ENCODE data around the gene ULBP2. TPM values are rescaled to one million over a fixed set of nuclear protein-coding genes. Genes with fewer than 3 reads are reported as not detected.

Gene ULBP2, protein sequence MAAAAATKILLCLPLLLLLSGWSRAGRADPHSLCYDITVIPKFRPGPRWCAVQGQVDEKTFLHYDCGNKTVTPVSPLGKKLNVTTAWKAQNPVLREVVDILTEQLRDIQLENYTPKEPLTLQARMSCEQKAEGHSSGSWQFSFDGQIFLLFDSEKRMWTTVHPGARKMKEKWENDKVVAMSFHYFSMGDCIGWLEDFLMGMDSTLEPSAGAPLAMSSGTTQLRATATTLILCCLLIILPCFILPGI
- total RNA-seq: 0.14 TPM

DNA sequence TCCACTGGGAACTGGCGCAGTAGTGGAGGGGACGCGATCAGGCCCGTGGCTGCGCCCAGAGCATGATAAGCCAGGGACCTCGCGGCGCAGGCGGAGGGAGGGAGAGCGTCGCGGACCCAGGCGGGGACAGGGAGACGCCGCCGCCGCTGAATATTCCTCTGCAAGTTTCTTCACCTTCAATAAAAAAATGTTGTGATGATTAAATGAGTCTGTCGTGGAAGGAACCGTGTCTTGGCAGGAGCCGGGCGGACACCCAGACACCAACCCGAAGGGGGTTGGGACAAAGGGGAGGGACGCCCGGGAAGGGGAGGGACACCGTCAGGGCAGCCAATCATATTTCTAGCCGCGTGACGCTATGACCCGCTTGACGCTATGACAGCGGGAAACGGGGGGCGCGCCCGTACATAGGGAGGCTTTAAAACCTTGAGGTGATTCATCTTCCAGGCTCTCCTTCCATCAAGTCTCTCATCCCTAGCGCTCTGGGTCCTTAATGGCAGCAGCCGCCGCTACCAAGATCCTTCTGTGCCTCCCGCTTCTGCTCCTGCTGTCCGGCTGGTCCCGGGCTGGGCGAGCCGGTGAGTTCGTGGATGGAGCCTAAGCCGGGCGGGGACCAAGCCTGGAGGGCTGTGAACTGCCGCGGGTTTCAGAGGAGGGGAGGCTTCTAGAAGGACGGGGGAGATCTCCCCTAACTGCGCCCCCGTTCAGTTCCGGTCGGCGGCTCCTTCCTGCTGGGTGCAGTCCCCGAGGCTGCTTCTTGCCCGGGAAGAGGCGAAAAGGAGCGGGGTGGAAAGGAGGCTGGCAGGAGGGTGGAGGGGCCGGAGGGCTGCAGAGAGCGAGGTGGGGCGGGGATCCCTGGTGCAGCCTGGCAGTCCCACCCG, at the start of gene ULBP2:
Gene ULBP2 (plus strand): TSS at position 432 of the 878 bp plus-strand sequence. CDS start 59 bp downstream, at position 491.
- peak; percentile 79 for DNase-seq (ENCODE audit: low spot score)

DNA sequence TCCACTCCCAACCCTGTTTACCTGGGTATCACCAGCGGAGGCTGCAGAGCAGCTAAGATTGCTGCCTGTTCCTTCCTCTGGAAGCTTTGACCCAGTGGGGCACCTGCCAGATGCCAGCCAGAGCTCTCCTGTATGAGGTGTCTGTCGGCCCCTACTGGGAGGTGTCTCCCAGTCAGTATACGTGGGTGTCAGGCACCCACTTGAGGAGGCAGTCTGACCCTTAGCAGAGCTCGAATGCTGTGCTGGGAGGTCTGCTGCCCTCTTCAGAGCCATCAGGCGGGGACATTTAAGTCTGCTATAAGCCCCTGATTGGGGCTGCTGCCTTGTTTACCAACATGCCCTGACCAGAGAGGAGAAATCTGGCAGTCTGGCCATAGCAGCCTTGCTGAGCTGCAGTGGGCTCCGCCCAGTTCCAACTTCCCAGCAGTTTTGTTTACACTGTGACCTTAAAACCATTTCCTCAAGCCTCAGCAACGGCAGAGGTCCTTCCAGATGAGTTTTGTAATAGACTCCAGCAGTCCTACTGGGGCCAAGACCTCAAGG, 46.7 kb upstream of the ULBP2 start:
- peak; percentile 73 for DNase-seq (ENCODE audit: low spot score)

DNA sequence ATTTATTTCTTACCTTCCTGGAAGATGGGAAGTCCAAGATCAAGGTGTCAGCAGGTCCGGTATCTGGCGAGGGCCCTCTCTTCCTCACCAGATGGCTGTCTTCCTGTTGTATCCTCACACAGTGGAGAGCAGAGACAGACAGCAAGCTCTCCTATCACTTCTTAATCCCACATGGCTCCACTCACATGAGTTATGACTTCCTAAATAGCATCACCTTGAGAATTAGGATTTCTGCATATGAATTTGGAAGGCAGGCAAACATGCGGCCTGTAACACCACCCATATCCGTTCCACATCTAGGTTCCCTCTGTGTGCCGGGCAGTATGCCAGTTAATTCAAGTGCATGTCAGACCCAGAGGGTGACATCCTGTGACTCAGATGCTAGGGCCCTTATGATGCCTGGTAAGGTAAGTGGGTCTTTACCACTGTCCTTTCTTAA, 46.0 kb upstream of the ULBP2 start:
- DNase-seq (ENCODE audit: low spot score): peak; percentile 38

DNA sequence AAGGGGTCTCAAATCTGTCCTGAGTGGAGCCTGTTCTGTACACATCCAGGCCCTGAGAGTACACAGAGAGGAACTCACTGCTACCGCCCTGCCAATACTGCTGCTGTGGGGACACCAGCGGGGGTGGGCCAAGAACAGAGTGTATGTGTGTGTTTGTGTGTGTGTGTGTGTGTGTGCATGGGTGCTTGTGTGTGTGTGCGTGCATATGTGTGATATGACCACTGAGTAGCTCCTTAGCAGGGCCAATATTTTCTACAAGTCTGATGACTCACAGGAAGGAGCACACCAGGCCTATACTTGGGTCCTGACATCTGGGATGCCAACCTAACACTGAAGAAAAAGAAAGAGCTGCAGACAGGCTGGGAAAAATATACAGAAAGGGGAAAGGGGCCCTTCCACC, 45.3 kb upstream of the ULBP2 start:
- DNase-seq (ENCODE audit: low spot score): no peak

DNA sequence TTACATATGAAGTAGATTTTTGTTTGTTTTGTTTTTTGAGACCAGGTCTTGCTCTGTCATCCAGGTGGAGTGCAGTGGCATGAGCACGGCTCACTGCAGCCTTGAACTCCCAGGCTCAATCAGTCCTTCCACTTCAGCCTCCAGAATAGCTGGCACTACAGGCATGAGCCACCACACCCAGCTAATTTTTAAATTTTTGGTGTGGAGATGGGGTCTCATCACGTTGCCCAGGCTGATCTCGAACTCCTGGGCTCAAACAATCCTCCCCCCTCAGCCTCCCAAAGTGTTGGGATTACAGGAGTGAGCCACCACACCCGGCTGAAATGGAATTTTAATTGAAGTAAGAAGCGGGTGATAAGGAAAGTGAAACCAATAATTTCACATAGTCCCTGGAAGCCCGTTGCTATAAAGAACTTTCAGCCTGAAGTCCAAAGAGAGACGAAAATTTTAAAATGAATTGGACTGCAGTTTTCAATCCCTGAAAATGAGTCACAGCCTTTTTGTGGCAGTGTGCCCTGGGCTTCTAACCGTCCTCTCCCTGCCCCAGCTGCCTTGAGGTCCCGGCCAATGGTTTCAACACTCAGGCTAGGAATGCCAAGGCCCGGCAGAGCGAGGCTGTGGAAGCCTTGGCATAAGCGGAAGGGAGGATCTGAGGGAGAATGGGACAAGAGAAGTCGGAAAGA, 44.7 kb upstream of the ULBP2 start:
- DNase-seq (ENCODE audit: low spot score): peak; percentile 78

DNA sequence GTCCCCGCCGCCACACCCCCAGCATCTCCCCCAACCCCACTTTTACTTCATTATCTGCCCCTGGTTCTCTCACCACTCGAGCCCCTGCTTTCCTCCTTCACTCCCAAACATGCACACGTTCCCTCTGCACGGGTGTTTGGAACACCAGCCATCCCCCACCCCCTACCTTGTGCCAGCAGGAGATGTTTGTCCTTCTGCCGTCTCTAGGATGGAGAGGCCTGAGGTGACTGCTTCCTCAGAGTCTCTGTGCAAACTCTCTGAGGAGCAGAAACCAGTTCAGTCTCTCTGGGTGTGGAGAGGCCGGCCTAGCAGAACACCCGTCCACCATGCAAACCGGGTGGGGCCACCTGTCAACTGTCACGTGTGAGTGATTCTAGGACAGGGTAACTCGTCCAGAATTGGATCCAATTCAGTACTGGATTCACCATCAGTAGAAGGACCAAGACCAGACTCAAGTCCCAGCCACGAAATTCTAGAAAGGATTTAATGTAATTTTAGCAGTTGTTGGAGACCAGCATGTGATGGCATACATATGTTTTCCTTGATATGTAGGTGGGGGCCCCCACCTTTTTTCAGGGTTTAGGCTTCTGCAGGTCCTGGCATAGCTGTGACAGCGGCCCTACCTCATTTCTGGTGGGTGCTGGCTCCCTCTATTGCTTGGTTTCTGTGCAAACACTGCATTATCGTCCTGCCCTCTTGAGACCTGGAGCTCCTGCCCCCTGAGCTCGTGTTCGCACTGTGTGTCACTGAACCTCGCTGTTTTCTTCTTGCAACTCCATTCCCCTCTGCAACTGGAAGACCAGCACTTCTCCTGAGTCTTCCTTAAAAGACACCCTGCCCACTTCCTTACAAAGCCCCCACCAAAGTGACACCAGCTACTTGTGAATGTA, 43.7 kb upstream of the ULBP2 start, which contains the start of gene RAET1E:
Gene RAET1E (minus strand): TSS at position 259 of the 890 bp plus-strand sequence. CDS start 7,212 bp downstream, outside the sequence.
- DNase-seq (ENCODE audit: low spot score): no peak

DNA sequence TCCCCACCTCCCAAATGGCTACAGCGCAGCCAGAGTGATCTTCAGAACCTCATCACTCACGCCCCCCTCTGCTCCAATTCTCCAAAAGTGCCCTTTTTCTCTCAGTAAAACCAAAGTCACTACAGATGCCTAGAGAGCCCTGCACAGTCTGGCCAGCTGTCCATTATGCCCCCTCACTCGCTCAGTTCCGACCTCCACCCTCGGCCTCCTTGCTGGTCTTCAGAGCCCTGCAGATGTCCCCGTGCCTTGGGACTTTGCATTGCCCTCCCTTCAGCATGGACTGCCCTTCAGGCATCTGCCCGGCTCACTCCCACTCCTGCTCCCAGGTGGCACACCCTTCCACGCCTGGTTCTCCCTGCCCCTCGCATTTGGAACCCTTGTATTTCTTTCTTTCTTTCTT, 42.8 kb upstream of the ULBP2 start:
- DNase-seq (ENCODE audit: low spot score): no peak

DNA sequence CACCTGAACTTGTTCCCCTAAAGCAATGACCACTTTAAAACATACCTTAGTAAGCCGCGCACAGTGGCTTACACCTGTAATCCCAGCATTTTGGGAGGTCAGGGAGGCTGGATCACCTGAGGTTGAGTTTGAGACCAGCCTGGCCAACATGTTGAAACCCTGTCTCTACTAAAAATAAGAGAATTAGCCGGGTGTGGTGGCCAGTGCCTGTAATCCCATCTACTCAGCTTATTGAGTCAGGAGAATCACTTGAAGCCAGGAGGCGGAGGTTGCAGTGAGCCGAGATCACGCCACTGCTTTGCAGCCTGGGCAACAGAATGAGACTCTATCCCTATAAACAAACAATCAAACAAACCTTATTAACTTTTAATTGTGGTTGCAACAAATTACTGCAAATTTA, 42.3 kb upstream of the ULBP2 start:
- DNase-seq (ENCODE audit: low spot score): no peak

DNA sequence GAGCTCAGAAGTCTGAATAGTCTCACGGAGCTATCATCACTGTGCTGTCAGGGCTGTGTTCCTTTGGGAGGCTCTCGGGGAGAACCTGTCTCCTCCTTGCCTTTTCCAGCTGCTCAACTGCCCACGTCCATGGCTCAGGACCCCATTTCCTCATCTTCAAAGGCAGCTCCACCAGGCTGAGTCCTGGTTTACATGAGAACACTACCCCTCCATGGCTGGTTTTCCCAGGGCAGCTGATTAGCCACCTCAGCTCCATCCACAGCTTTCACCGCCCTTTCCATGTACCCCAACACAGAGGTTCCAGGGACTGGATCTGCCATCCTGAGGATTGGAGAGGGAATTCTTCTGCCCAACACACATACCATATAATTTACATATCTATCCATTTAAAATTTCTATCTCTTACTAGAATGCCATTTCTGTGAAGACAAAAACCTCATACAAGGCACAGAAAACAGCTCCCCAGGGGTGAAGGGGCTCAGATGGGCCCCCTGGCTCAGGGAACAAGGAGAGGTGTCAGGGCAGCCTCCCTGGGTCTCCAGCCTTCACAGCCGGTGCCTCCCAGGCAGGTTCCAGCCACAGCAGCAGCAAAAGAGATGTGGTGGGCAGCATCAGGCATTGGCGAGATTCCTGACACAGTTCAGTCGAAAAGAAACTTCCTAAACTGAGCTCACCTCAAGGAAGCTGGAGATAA, 41.7 kb upstream of the ULBP2 start:
- no peak for DNase-seq (ENCODE audit: low spot score)

DNA sequence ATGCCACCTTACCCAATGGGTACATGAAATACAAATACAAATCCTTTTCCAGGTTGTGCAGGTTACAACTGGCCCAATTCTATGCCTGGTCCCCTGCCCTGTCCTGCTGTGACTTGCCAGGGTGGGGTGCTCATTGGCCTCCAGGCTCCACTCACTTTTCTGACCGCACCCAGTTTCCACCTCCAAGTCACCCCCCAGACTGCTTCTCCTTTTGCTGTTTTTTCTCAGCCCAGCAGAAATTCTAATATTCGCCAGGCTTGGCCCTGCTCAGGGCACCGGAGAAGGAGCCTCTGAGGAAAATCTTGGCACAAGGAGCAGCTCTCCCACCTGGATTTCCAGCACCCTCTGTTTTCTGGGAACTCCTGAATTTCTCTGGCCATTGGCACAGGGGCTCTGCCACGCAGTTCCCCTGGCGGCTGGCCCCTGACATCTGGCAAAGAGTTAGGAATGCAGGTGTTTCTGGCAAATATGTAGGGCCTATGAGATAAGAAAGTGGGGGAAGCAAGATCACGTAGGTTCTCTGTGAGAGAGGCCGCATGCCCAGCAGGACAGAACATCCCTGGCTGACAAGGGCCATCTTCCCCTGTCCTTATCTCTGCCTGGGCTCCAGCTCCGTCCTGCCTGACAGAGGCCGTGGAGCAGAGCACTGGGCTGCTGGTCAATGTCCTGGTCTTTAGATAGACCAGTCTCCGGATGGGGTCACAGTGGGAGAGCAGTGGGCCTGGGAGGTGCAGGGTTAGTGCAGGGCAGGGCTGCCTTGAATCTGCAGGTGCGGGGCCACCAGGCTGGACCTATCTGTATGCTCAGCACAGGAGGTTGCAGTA, 41.0 kb upstream of the ULBP2 start:
- no peak for DNase-seq (ENCODE audit: low spot score)

DNA sequence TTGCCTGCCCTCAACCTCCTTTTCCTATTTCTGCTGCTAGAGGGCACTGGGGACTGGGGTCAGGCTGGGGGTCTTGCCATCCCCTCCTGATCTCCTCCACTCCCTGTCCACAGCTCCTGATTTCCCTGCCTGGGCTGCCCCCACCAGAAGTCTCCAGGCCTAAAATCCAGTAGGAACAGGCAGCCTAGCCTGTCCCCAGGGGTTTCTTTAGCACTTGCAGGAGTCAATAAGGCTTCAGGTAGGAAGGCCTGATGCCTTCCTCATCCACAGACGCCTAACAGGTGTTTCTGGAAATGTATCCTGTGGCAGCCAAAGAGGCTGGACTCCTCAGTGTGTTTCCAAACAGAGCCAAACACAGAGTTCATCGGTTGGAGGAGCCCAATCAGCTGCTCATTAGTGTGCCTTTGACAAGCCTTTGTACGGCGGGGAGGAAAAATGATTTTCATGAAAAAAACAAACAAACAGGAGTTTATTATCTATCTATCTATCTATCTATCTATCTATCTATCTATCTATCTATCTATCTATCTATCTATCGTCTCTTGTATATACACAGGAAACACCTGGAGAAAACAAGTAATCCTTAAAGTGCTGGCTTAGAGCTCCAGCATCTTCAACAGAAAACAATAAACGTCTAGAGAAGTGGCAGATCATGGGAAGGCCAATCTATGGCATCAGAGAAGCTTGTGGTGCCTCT, 40.2 kb upstream of the ULBP2 start:
- DNase-seq (ENCODE audit: low spot score): no peak

DNA sequence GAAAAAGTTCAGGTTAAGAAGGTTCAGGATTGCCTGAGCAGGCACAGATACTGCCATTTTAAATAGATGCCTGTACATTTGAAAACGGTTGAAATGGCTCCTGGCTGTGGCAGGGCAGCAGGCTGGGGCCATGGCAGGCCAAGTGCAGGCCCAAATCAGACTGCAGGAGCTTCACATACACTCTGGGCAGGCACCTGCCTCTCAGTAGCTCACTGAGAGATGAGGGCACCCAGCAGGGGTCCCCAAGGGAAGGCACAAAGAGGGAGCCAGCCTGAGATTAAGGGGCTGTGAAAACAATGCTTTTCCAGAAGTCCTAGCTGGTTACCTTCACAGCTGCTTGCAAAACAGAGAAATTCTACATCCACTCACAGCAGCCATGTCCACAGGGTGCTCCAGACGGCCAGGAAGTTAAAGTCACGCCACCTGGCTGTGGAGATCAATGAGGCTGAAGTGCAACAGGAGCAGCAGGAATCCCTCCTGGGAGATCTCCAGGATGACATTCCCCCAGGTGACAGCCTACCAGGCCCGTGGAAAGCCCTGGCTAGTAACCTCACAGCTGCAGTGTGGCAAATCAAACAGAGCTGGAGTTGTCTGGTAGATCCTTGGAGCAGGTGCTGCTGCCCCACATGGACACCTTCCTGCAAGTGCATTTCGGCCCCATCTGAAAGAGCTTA, 37.7 kb upstream of the ULBP2 start:
- no peak for DNase-seq (ENCODE audit: low spot score)

DNA sequence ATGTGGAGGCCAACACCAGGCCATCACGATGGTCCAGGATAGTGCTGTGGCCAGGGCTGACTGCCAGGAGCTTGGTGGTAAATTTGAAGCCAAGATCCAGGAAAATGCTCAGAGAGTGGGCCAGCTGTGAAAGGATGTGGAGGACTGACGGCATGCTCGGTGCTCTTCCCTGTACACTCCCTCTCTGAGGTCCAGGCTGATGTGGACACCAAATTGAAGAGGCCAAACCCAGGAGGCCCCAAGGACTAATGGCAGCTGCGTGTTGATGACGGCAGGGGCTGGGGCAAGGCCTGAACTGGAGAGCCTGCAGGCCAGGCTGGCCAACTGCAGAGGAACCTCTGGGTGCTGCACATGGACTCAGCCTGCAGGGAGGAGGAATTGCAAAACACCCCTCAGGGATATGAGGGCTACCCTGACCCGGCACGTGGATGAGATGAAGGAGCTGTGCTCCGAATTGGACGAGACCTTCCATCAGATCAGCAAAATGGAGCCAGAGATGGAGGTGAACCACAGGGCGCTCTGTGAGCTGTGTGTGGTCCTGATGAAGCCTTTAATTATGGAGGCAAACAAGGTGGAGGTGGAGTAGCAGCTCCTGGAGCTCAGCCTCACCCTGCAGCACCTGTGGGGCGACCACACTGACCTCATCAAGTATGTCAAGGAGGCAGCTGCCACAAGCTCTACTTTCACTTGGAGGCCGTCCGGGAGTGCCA, 37.0 kb upstream of the ULBP2 start:
- DNase-seq (ENCODE audit: low spot score): no peak

DNA sequence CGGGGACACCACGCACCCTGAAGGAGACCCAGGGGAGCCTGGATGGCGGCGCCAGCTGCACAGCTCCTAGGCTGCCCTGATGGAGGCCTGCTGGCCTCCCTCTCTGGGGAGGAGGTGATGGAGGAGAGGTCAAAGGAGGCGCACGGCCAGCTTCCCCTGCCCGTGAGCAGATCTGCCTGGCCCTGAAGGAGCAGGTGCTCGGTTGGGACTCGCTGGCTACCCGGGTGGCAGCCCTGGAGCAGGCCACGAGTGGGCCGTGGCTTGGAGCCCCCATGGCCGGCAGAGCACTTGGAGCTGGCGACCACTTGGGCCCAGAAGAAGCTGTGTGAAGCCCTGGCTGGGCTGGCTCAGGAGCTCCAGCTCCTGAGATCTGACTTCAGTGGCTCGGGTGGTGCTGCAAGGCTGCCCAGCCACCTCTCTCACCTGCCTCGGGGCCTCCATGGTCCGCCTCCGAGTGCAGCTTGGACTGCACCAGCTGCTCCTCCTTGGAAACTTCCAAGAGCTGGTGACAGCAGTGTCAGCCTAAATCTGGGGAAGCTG, 36.4 kb upstream of the ULBP2 start:
- no peak for DNase-seq (ENCODE audit: low spot score)

DNA sequence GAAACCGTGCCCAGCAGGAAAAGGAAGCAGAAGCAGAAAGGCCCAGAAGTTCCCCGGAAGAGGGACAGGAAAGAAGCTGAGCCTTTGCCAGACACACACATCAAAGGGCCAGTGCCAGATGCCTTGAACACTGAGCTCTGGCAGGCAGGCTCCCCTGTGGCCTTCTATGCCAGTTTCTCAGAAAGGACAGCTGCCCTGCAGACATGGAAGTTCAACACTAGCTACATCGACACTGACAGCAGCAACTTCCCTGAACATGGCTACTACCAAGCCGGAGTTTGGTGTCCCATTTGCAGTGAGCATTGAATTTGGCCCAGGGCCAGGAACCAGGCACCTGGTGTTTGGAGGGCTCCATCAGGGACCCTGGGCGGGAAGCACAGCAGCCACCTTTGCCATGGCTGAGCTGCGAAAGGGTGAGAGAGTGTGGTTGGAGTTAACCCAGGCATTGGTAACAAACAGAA, 35.9 kb upstream of the ULBP2 start:
- no peak for DNase-seq (ENCODE audit: low spot score)

DNA sequence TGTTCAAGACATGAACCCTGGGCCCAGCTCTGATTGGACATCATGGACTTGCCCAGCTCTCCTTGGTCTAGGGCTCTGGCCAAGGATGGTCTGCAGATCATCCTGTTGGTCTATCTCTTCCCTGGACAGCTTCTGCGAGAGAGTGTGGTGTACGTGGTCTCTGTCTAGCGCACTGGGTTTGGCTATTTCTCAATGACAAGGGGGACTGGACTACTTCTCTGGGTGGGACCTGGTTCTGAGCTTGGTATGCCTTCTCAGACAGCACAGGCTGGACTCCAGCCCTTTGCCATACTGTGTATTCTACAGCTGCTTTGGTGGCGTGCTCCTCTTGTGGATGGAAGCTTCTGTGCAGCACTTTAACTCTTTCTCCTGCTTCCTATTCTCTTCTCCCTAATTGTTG, 35.4 kb upstream of the ULBP2 start:
- no peak for DNase-seq (ENCODE audit: low spot score)

DNA sequence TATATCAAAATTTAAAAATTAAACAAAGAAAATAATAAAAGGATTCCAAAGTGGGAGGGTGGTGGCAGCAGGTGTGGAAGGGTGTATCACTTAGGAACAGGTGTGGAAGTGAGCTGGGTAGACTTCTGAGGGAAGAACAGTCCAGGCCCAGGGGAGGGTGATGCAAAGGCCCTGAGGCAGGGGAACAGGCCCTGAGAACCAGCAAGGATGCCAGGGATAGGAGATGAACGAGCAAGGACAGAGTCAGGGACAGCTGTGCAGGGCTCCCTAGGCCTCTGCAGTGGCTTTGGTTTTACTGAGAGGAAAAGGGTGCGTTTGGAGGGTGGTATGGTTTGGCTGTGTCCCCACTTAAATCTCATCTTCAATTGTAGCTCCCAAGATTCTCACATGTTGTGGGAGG, 34.5 kb upstream of the ULBP2 start:
- DNase-seq (ENCODE audit: low spot score): no peak
